ENCODE measurements around the gene ZNF451.

ZNF451 gene

GRCh38 chr6:57117796-57118195 lies 27.8 kb downstream of the ZNF451 start:
- Histone ChIP-seq H3K4me3 (replicated peaks; ENCODE audit: insufficient read depth, low read length) (no peak overlapping the region), H3K27me3 (ENCODE audit: insufficient read depth, poor library complexity, severe bottlenecking) (no peaks in the 10 kb centered on the region), H3K27ac (replicated peaks) (no peak overlapping the region)
- no peak for DNase-seq (ENCODE audit: low read depth in 1 of 2, low spot score in 1 of 2)
- no peak for TF ChIP-seq POLR2AphosphoS5 (IDR thresholded peaks at IDR 0.05; ENCODE audit: low read depth)
- TF ChIP-seq GABPA (IDR thresholded peaks at IDR 0.05; ENCODE audit: low read depth) = no peak
- TF ChIP-seq, protein P1, sequence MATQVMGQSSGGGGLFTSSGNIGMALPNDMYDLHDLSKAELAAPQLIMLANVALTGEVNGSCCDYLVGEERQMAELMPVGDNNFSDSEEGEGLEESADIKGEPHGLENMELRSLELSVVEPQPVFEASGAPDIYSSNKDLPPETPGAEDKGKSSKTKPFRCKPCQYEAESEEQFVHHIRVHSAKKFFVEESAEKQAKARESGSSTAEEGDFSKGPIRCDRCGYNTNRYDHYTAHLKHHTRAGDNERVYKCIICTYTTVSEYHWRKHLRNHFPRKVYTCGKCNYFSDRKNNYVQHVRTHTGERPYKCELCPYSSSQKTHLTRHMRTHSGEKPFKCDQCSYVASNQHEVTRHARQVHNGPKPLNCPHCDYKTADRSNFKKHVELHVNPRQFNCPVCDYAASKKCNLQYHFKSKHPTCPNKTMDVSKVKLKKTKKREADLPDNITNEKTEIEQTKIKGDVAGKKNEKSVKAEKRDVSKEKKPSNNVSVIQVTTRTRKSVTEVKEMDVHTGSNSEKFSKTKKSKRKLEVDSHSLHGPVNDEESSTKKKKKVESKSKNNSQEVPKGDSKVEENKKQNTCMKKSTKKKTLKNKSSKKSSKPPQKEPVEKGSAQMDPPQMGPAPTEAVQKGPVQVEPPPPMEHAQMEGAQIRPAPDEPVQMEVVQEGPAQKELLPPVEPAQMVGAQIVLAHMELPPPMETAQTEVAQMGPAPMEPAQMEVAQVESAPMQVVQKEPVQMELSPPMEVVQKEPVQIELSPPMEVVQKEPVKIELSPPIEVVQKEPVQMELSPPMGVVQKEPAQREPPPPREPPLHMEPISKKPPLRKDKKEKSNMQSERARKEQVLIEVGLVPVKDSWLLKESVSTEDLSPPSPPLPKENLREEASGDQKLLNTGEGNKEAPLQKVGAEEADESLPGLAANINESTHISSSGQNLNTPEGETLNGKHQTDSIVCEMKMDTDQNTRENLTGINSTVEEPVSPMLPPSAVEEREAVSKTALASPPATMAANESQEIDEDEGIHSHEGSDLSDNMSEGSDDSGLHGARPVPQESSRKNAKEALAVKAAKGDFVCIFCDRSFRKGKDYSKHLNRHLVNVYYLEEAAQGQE (IDR thresholded peaks at IDR 0.05; ENCODE audit: insufficient replicate concordance, low read depth) = no peak
- no peak for TF ChIP-seq CTCF (IDR thresholded peaks at IDR 0.05; ENCODE audit: insufficient read depth, low read length)
- TF ChIP-seq SPI1 (IDR thresholded peaks at IDR 0.05; ENCODE audit: borderline replicate concordance, low read depth) = no peak

DNA sequence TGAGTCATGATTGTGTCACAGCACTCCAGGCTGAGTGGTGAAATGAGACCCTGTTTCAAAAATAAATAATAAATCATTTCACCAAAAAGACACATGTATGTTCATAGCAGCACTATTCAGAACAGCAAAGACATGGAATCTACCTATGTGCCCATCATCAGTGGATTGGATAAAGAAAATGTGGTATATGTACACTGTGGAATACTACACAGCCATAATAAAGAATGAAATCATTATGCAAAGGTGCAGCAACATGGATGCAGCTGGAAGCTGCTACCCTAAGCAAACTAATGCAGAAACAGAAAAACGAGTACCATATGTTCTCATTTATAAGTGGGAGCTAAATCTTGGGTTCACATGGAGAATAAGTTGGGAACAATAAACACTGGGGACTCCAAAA lies 33.1 kb downstream of the ZNF451 start:
- no peak for DNase-seq (ENCODE audit: low read depth in 1 of 2, low spot score in 1 of 2)
- Histone ChIP-seq H3K27me3 (ENCODE audit: insufficient read depth, poor library complexity, severe bottlenecking) (no peaks in the 10 kb centered on the region), H3K27ac (replicated peaks) (no peak overlapping the region), H3K4me3 (replicated peaks; ENCODE audit: insufficient read depth, low read length) (no peak overlapping the region)
- TF ChIP-seq POLR2AphosphoS5 (IDR thresholded peaks at IDR 0.05; ENCODE audit: low read depth) (no peak), CTCF (IDR thresholded peaks at IDR 0.05; ENCODE audit: insufficient read depth, low read length) (no peak), GABPA (IDR thresholded peaks at IDR 0.05; ENCODE audit: low read depth) (no peak), SPI1 (IDR thresholded peaks at IDR 0.05; ENCODE audit: borderline replicate concordance, low read depth) (no peak)
- TF ChIP-seq, protein P1 (IDR thresholded peaks at IDR 0.05; ENCODE audit: insufficient replicate concordance, low read depth) = no peak

- Histone ChIP-seq H3K4me3 (replicated peaks; ENCODE audit: insufficient read depth, low read length) (no peak overlapping the region), H3K27ac (replicated peaks) (no peak overlapping the region), H3K27me3 (ENCODE audit: insufficient read depth, poor library complexity, severe bottlenecking) (no peaks in the 10 kb centered on the region)
- no peak for TF ChIP-seq POLR2AphosphoS5 (IDR thresholded peaks at IDR 0.05; ENCODE audit: low read depth)
- no peak for TF ChIP-seq SPI1 (IDR thresholded peaks at IDR 0.05; ENCODE audit: borderline replicate concordance, low read depth)
- no peak for TF ChIP-seq CTCF (IDR thresholded peaks at IDR 0.05; ENCODE audit: insufficient read depth, low read length)
- TF ChIP-seq GABPA (IDR thresholded peaks at IDR 0.05; ENCODE audit: low read depth) = no peak
- TF ChIP-seq, protein P1 (IDR thresholded peaks at IDR 0.05; ENCODE audit: insufficient replicate concordance, low read depth) = no peak
- DNase-seq (ENCODE audit: low read depth in 1 of 2, low spot score in 1 of 2) = no peak
Measured at GRCh38 chr6:57127763-57128162, 37.8 kb downstream of the ZNF451 start.

All from HL-60 (cell line).